Transverse colon (tissue), 4 donors: Measurements from ENCODE around the gene RUFY3. TPM values are rescaled to one million over a fixed set of nuclear protein-coding genes. Genes with fewer than 3 reads are reported as not detected.
A peak's percentile ranks its signal among the peaks of the same experiment; 100 is the strongest.

ENCODE experiments used
- DNase-seq: peaks from one replicate; pipeline ENCODE4 v3.0.0-alpha.2; 2019
- H3K27ac ChIP-seq, 4 donors: fragments of 200-600 bp; sonication (generic); 2 replicates each; pipeline ENCODE4 v1.5.1; 2016 to 2018; ENCODE audit warnings: inconsistent platforms in 4 of 4
- H3K27me3 ChIP-seq: fragments of 200-600 bp; sonication (generic); 2 replicates; pipeline ENCODE4 v1.5.1; 2017; ENCODE audit warnings: inconsistent platforms
- H3K36me3 ChIP-seq, 4 donors: fragments of 200-600 bp; sonication (generic); 2 replicates each; pipeline ENCODE4 v1.5.1; 2017 to 2019; ENCODE audit warnings: inconsistent platforms in 4 of 4
- H3K4me1 ChIP-seq, 4 donors: fragments of 200-600 bp; sonication (generic); 2 replicates each; pipeline ENCODE4 v1.5.1; 2017 to 2020; ENCODE audit warnings: inconsistent platforms in 4 of 4
- H3K4me3 ChIP-seq, 4 donors: fragments of 200-600 bp; sonication (generic); 1 replicate in 1 of 4; 2 replicates in 3 of 4; pipeline versions ENCODE4 v1.5.1 to v1.6.1; 2017 to 2019; ENCODE audit warnings: inconsistent platforms in 4 of 4
- H3K9me3 ChIP-seq, 2 donors: fragments of 200-600 bp; sonication (generic); 2 replicates each; pipeline ENCODE4 v1.5.1; 2017 to 2019; ENCODE audit warnings: inconsistent platforms in 2 of 2
- EP300 ChIP-seq: sonication (generic); formaldehyde crosslinking; IDR thresholded peaks from one replicate; pipeline ENCODE4 v1.6.1; 2017; ENCODE audit warnings: antibody characterized with exemption, low read depth
- POLR2A ChIP-seq: fragments of 450-650 bp; IDR thresholded peaks from one replicate; pipeline ENCODE4 v1.6.1; 2016; ENCODE audit warnings: antibody characterized with exemption, mild to moderate bottlenecking, moderate library complexity
- POLR2AphosphoS5 ChIP-seq, 3 donors: sonication (generic); formaldehyde crosslinking; IDR thresholded peaks; one replicate each; pipeline ENCODE4 v1.6.1; 2016; ENCODE audit warnings: antibody characterized with exemption in 3 of 3
- WGBS, 2 donors: methylation state at CpG; one replicate each; pipeline ENCODE4 v1.1.5; 2018; ENCODE audit warnings: low coverage in 1 of 2; 5-methylcytosine and 5-hydroxymethylcytosine counted together
- in situ Hi-C, 4 donors: fragments of 200-750 bp; cut with MboI; loops; one replicate each; pipeline versions ENCODE4 v1.15.0 to v1.15.1; 2017; ENCODE audit warnings: low sequenced_read_pairs in 3 of 4, low pct_ligation_motif_present in 1 of 4, low pct_unique_long_range_greater_than_20kb in 1 of 4
- intact Hi-C: fragments of 100-400 bp; cut with DNase I; formaldehyde crosslinking; loops from one replicate; pipeline ENCODE4 v1.15.1; 2023; ENCODE audit warnings: low total_unique reads
- total RNA-seq, 4 donors: library from RNA; depleted of rRNA; stranded (reverse); fragments of >200 nt; gene quantifications; one replicate each; pipeline ENCODE4 v1.1.0, GENCODE V29; 2016
- TF ChIP-seq, protein P1 (sequence below), 5 experiments: fragments of 200-600 bp in 3 of 5; fragments of 450-650 bp in 2 of 5; sonication (generic) in 3 of 5; IDR thresholded peaks; 1 replicate in 2 of 5; 2 replicates in 3 of 5; pipeline ENCODE4 v1.5.1; 2016 to 2017; ENCODE audit warnings: antibody characterized with exemption in 5 of 5, inconsistent platforms in 3 of 5, mild to moderate bottlenecking in 2 of 5, moderate library complexity in 1 of 5

Gene RUFY3
- total RNA-seq, 4 donors from 2014 or later, result 39.6 to 93.9 (median 50.8) TPM

DNA sequence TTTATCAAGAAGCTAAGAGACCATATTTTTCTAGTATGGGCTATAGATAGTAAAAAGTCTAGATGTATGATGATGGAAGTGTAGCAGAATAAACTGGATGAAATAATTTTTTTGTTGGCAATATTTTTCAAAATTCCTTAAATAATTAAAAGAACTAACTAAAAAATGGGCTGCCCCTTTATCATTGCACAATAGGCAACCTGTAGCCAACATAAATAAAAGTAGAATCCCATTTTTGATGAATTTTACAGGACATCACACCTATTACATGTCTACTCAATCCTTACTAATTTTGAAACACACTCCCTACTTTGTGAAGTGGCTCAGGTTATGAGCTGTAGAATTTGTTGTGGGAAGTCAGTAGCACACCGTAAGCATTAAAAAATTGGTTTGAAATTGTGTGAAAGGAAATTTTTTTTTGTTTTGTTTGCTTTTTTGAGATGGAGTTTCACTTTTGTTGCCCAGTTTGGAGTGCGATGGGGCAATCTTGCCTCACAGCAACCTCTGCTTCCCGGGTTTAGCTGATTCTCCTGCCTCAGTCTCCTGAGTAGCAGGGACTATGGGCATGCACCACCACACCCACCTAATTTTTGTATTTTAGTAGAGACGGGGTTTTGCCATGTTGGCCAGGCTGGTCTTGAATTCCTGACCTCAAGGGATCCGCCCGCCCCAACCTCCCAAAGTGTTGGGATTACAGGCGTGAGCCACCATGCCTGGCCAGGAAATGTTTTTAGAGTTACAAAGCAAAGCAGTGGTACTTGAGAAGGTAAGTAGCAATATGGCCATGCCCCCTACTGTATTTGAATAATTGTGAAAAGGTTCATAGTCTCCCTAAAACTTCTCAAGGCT, 8.9 kb upstream of the RUFY3 start:
- DNase-seq, result no peak
- H3K27me3 ChIP-seq, result no peaks in the 10 kb centered on the region
- WGBS, 2 donors, result 86 to 91% methylated on average over 3 to 7 of the region's 7 CpGs
- H3K4me3 ChIP-seq, result no peak overlapping the region
- no peak overlapping the region for H3K27ac ChIP-seq
- TF ChIP-seq, protein P1, sequence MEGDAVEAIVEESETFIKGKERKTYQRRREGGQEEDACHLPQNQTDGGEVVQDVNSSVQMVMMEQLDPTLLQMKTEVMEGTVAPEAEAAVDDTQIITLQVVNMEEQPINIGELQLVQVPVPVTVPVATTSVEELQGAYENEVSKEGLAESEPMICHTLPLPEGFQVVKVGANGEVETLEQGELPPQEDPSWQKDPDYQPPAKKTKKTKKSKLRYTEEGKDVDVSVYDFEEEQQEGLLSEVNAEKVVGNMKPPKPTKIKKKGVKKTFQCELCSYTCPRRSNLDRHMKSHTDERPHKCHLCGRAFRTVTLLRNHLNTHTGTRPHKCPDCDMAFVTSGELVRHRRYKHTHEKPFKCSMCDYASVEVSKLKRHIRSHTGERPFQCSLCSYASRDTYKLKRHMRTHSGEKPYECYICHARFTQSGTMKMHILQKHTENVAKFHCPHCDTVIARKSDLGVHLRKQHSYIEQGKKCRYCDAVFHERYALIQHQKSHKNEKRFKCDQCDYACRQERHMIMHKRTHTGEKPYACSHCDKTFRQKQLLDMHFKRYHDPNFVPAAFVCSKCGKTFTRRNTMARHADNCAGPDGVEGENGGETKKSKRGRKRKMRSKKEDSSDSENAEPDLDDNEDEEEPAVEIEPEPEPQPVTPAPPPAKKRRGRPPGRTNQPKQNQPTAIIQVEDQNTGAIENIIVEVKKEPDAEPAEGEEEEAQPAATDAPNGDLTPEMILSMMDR (IDR thresholded peaks at IDR 0.05), result no peak
- TF ChIP-seq POLR2AphosphoS5 (IDR thresholded peaks at IDR 0.05) (no peak), POLR2A (no peak), EP300 (no peak)
- H3K4me1 ChIP-seq, result peaks cover 0 to 24% (median 2%) of the 10 kb centered on the region in 4 donors
- intact Hi-C loops, result no loop called here
- H3K36me3 ChIP-seq, result no peaks in the 10 kb centered on the region
- in situ Hi-C loops, result no loop called here
- no peaks in the 10 kb centered on the region for H3K9me3 ChIP-seq

DNA sequence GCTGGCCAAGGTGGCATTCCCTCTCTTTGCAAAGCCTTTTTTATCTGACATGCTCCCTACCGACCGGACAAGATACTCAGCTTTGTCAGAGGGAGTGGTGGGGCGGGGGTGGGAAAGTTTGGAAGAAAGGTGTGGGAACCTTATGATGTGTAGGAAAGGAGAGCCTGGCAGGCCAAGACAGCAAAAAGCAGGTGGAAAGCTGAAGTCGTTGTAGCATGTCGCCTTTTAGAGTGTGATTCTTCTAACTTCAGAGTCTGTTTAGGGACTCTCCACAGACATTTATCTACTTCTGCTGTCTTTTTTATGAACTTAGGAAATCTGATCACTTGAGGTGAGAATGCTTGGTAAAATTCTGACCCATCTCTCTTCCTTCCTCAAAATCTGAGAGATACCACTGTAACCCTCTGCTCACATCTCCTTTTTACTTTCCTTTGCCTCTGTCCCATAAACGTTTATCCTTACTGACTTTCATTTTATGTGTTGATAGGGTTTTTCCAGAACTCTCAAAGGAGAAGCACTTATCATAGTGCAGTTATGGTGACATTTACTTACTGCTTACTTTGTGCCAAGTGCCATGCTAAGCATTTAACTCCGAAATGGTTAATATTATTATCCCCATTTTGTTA, 8.2 kb upstream of the RUFY3 start:
- peak overlapping the region in 1 of 4 donors; percentile 18 for H3K27ac ChIP-seq
- intact Hi-C loops, result no loop called here
- DNase-seq, result no peak

DNA sequence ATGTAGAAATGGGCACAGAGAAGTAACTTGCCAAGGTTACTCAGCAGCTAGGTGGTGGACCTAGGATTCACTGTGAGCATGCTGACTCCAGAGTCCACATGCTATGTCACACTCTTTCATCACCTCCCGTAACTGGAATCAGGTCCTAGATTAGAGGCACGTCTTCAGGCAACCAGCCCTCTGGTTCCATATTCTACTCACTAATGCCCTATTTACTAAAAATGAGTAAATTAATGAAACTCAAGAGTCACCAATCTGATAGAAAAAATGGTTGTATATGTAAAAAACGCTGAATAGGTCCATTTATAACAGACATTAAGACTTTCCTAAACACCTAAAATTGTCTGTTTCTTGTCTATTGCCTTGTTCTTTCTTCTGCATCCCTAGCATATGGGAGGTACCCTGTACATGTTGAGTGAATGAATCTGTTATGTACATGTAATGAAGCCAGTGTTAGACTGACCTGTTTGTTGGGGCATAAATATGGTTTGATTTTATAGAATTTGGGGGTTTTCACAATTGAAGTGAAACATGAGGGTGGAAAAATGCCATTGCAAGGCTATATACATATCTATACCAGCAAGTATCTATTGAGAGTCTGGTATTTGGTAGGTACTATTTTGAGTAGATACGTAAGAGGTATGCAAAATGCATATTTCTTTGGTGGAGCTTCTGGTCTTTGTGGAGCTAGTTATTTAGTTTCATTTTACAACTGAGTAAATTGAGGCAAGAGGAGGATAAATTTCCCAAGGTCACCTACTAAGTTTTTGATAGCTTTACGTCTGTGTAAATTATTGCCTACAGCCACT, 7.5 kb upstream of the RUFY3 start:
- WGBS, 2 donors, result 70 to 83% methylated on average over 5 of the region's 5 CpGs
- no peak for DNase-seq
- TF ChIP-seq POLR2AphosphoS5 (IDR thresholded peaks at IDR 0.05), result no peak
- TF ChIP-seq, protein P1 (IDR thresholded peaks at IDR 0.05), result no peak
- TF ChIP-seq POLR2A, result no peak
- TF ChIP-seq EP300, result no peak
- H3K4me1 ChIP-seq, result peaks cover 0 to 22% (median 2%) of the 10 kb centered on the region in 4 donors
- intact Hi-C loops, result no loop called here
- in situ Hi-C loops, result no loop called here
- H3K36me3 ChIP-seq, result no peaks in the 10 kb centered on the region
- H3K9me3 ChIP-seq, result no peaks in the 10 kb centered on the region
- no peak overlapping the region for H3K4me3 ChIP-seq
- peak overlapping the region in 1 of 4 donors; percentile 18 for H3K27ac ChIP-seq
- no peaks in the 10 kb centered on the region for H3K27me3 ChIP-seq

More for the DNA sequence above, 8.2 kb upstream of the RUFY3 start:
- no peak overlapping the region for H3K4me3 ChIP-seq
- no peak for TF ChIP-seq POLR2AphosphoS5 (IDR thresholded peaks at IDR 0.05)
- TF ChIP-seq, protein P1 (IDR thresholded peaks at IDR 0.05), result no peak
- TF ChIP-seq EP300, result no peak
- no peak for TF ChIP-seq POLR2A
- in situ Hi-C loops, result no loop called here
- H3K27me3 ChIP-seq, result no peaks in the 10 kb centered on the region
- peaks cover 0 to 24% (median 2%) of the 10 kb centered on the region in 4 donors for H3K4me1 ChIP-seq
- H3K9me3 ChIP-seq, result no peaks in the 10 kb centered on the region
- WGBS, 2 donors, result 62 to 67% methylated on average over 4 to 7 of the region's 7 CpGs
- no peaks in the 10 kb centered on the region for H3K36me3 ChIP-seq

- Histone ChIP-seq H3K27ac (peak overlapping the region in 2 of 4 donors; percentile 5 to 21), H3K4me3 (no peak overlapping the region), H3K4me1 (peaks cover 0 to 17% (median 2%) of the 10 kb centered on the region in 4 donors), H3K9me3 (no peaks in the 10 kb centered on the region), H3K27me3 (no peaks in the 10 kb centered on the region), H3K36me3 (no peaks in the 10 kb centered on the region)
- in situ Hi-C loops (no loop called here), intact Hi-C loops (no loop called here)
- TF ChIP-seq, protein P1 (IDR thresholded peaks at IDR 0.05), result no peak
- TF ChIP-seq EP300 (no peak), POLR2AphosphoS5 (IDR thresholded peaks at IDR 0.05) (no peak), POLR2A (no peak)
- no peak for DNase-seq
- 29 to 68% methylated on average over 1 to 6 of the region's 6 CpGs for WGBS, 2 donors
Observed at GRCh38 chr4:70715097-70715496, 6.7 kb upstream of the RUFY3 start.
